PC-9 (cell line): ENCODE results near the gene PDLIM7. TPM values are rescaled to one million over a fixed set of nuclear protein-coding genes. Genes with fewer than 3 reads are reported as not detected.

ENCODE experiments used
- BruUV-seq: library from RNA; stranded (reverse); fragments of 400-500 nt; replicated peaks from 2 replicates; lab custom pipeline; 2021; lab: Mats Ljungman, UMichigan
- CTCF ChIA-PET: fragments of 300-600 bp; sonication (Branson Sonifier 250); formaldehyde crosslinking; loops from one replicate; lab custom pipeline; 2022; ENCODE audit warnings: antibody characterized with exemption; lab: Charles Lee
- POLR2A ChIA-PET: fragments of 300-600 bp; sonication (Branson Sonifier 250); formaldehyde crosslinking; loops from one replicate; lab custom pipeline; 2022; ENCODE audit warnings: antibody characterized with exemption; ENCODE audit not compliant: unreplicated experiment; lab: Charles Lee
- DNase-seq, 2 experiments: peaks; one replicate each; pipeline versions ENCODE4 v3.0.0 to v3.0.0-alpha.2; 2015 to 2022; ENCODE audit warnings: mixed read lengths in 1 of 2
- H2AFZ ChIP-seq: fragments of 200-600 bp; sonication (generic); 2 replicates; pipeline ENCODE4 v1.8.1; 2017; ENCODE audit warnings: antibody characterized with exemption
- H3F3A ChIP-seq: fragments of 200-600 bp; sonication (generic); 2 replicates; pipeline ENCODE4 v1.8.1; 2017; ENCODE audit warnings: antibody characterized with exemption, mild to moderate bottlenecking, low read depth; ENCODE audit not compliant: insufficient read depth
- H3K27ac ChIP-seq: fragments of 200-600 bp; sonication (generic); 2 replicates; pipeline ENCODE4 v1.6.1; 2016; ENCODE audit warnings: mixed run types
- H3K27me3 ChIP-seq: fragments of 200-600 bp; sonication (generic); 2 replicates; pipeline ENCODE4 v1.6.1; 2016; ENCODE audit warnings: low read depth, mixed run types; ENCODE audit not compliant: insufficient read depth
- H3K36me3 ChIP-seq: fragments of 200-600 bp; sonication (generic); 2 replicates; pipeline ENCODE4 v1.6.1; 2016; ENCODE audit warnings: low read depth, mixed run types
- H3K4me1 ChIP-seq: fragments of 200-600 bp; sonication (generic); replicated peaks from 2 replicates; pipeline ENCODE4 v1.6.1; 2016; ENCODE audit warnings: mixed run types; ENCODE audit not compliant: insufficient read depth
- H3K4me2 ChIP-seq: fragments of 200-600 bp; sonication (generic); 2 replicates; pipeline ENCODE4 v1.6.1; 2017; ENCODE audit warnings: mixed run types
- H3K4me3 ChIP-seq: fragments of 200-600 bp; sonication (generic); 2 replicates; pipeline ENCODE4 v1.6.1; 2016; ENCODE audit warnings: mixed run types
- H3K79me2 ChIP-seq: fragments of 200-600 bp; sonication (generic); 2 replicates; pipeline ENCODE4 v1.6.1; 2017; ENCODE audit warnings: low read depth, mixed run types
- H3K9me2 ChIP-seq: fragments of 200-600 bp; sonication (generic); 2 replicates; pipeline ENCODE4 v1.8.1; 2017; ENCODE audit warnings: mild to moderate bottlenecking; ENCODE audit not compliant: insufficient read depth
- H3K9me3 ChIP-seq: fragments of 200-600 bp; sonication (generic); 2 replicates; pipeline ENCODE4 v1.8.1; 2016; ENCODE audit warnings: low read depth; ENCODE audit not compliant: insufficient read depth
- H4K20me1 ChIP-seq: fragments of 200-600 bp; sonication (generic); 2 replicates; pipeline ENCODE4 v1.8.1; 2017; ENCODE audit not compliant: insufficient read depth
- EZH2 ChIP-seq: fragments of 200-600 bp; sonication (generic); IDR thresholded peaks from 2 replicates; pipeline ENCODE4 v1.8.0; 2017; ENCODE audit warnings: antibody characterized with exemption, low read depth
- intact Hi-C: fragments of 100-400 bp; cut with micrococcal nuclease; formaldehyde crosslinking; loops from one replicate; pipeline ENCODE4 v1.10.0; 2022; ENCODE audit not compliant: unreplicated experiment
- total RNA-seq: library from RNA; stranded (reverse); gene quantifications from 2 replicates; pipeline ENCODE4 v1.2.3, GENCODE V29; 2021
- TF ChIP-seq, protein P1 (sequence below): fragments of 200-600 bp; sonication (generic); conservative IDR thresholded peaks from 2 replicates; pipeline ENCODE4 v1.6.1; 2017; ENCODE audit warnings: mixed run types, antibody characterized with exemption, mild to moderate bottlenecking, moderate library complexity

Gene PDLIM7
- total RNA-seq, 1 experiment from 2014 or later: 167 TPM

GRCh38 chr5:177494346-177495195 lies 2.8 kb downstream of the PDLIM7 start:
- H3K36me3 ChIP-seq: no peaks in the 10 kb centered on the region; the same call in 1 of the 2 replicates
- H4K20me1 ChIP-seq: no peaks in the 10 kb centered on the region
- POLR2A ChIA-PET: interaction anchor here (0.6 to 1.1 kb wide), 7 partner anchors 16 to 166 kb away, joined by 3 to 7 read pairs (median 3); no protein-coding TSS in a partner anchor
- H3K4me3 ChIP-seq: peak overlapping the region; percentile 55; the same call in 1 of the 2 replicates
- peak overlapping the region; percentile 82 for H3K4me2 ChIP-seq
- no peaks in the 10 kb centered on the region for H3K9me2 ChIP-seq
- BruUV-seq: no TSS peak
- peak overlapping the region; percentile 65 for H3K27ac ChIP-seq
- no peak overlapping the region for H2AFZ ChIP-seq
- intact Hi-C loops: loop anchor here (1.0 to 5.0 kb wide), 3 partner anchors 20 to 362 kb away; partner anchors contain the start of gene NSD1
- no peaks in the 10 kb centered on the region for H3K27me3 ChIP-seq
- H3K9me3 ChIP-seq: no peaks in the 10 kb centered on the region
- peaks cover 36% of the 10 kb centered on the region for H3K79me2 ChIP-seq
- TF ChIP-seq, protein P1, sequence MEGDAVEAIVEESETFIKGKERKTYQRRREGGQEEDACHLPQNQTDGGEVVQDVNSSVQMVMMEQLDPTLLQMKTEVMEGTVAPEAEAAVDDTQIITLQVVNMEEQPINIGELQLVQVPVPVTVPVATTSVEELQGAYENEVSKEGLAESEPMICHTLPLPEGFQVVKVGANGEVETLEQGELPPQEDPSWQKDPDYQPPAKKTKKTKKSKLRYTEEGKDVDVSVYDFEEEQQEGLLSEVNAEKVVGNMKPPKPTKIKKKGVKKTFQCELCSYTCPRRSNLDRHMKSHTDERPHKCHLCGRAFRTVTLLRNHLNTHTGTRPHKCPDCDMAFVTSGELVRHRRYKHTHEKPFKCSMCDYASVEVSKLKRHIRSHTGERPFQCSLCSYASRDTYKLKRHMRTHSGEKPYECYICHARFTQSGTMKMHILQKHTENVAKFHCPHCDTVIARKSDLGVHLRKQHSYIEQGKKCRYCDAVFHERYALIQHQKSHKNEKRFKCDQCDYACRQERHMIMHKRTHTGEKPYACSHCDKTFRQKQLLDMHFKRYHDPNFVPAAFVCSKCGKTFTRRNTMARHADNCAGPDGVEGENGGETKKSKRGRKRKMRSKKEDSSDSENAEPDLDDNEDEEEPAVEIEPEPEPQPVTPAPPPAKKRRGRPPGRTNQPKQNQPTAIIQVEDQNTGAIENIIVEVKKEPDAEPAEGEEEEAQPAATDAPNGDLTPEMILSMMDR: peak; percentile 34; the same call in 1 of the 2 replicates
- TF ChIP-seq EZH2: no peak
- CTCF ChIA-PET: interaction anchor here (0.8 to 1.7 kb wide), 3 partner anchors 12 to 124 kb away, joined by 3 to 6 read pairs (median 3); no protein-coding TSS in a partner anchor
- DNase-seq: peak; percentile 86 to 90
- peaks cover 41% of the 10 kb centered on the region for H3K4me1 ChIP-seq
- peaks cover 31% of the 10 kb centered on the region; the same call in 1 of the 2 replicates for H3F3A ChIP-seq

GRCh38 chr5:177493795-177494345 lies 3.5 kb downstream of the PDLIM7 start:
- Histone ChIP-seq H3K9me3 (no peaks in the 10 kb centered on the region), H3K4me1 (peaks cover 41% of the 10 kb centered on the region), H3K36me3 (peaks cover 4% of the 10 kb centered on the region; the same call in 1 of the 2 replicates), H4K20me1 (no peaks in the 10 kb centered on the region), H3K4me2 (peak overlapping the region; percentile 82), H3K79me2 (peaks cover 36% of the 10 kb centered on the region), H3K9me2 (no peaks in the 10 kb centered on the region), H2AFZ (no peak overlapping the region), H3K27ac (peak overlapping the region; percentile 65), H3K27me3 (no peaks in the 10 kb centered on the region), H3K4me3 (peak overlapping the region; percentile 3; the same call in 1 of the 2 replicates), H3F3A (peaks cover 31% of the 10 kb centered on the region; the same call in 1 of the 2 replicates)
- ChIA-PET CTCF (no interaction called here), POLR2A (interaction anchor here (0.7 to 1.1 kb wide), 2 partner anchors 22 to 68 kb away, joined by 3 to 4 read pairs; no protein-coding TSS in a partner anchor)
- TF ChIP-seq, protein P1: no peak
- TF ChIP-seq EZH2: no peak
- DNase-seq: no peak
- intact Hi-C loops: loop anchor here (1.0 to 2.0 kb wide), 2 partner anchors 19 to 23 kb away; no protein-coding TSS in a partner anchor
- BruUV-seq: TSS peak; percentile 2

DNA sequence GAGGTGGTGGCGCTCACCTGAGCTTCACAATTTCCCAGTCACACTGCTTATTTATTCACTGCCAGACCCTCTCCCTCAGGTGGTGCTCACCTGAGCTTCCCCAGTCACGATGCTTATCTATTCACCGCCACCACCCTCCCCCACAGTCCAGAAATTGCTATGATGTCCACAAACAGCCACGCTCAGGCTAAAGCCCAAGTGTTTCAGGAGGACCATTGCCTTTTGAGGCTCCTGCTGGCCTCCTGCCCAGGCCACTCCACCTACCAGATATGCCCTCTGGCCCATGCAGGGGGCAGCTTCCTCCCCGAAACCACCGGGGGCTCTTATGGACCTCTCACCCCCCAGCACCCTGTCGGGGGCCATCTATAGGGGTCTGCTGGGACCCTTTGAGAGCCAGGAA lies 4.6 kb downstream of the PDLIM7 start:
- no peak overlapping the region for H2AFZ ChIP-seq
- H3F3A ChIP-seq: peaks cover 31% of the 10 kb centered on the region; the same call in 1 of the 2 replicates
- DNase-seq: no peak
- H3K36me3 ChIP-seq: peaks cover 4% of the 10 kb centered on the region; the same call in 1 of the 2 replicates
- peak overlapping the region; percentile 82; the same call in 1 of the 2 replicates for H3K4me2 ChIP-seq
- peaks cover 36% of the 10 kb centered on the region for H3K4me1 ChIP-seq
- H3K9me2 ChIP-seq: no peaks in the 10 kb centered on the region
- no peaks in the 10 kb centered on the region for H3K9me3 ChIP-seq
- TF ChIP-seq, protein P1: no peak
- no peak for TF ChIP-seq EZH2
- no peak overlapping the region for H3K4me3 ChIP-seq
- no TSS peak for BruUV-seq
- CTCF ChIA-PET: no interaction called here
- H3K79me2 ChIP-seq: peaks cover 36% of the 10 kb centered on the region
- no peaks in the 10 kb centered on the region for H3K27me3 ChIP-seq
- H3K27ac ChIP-seq: peak overlapping the region; percentile 65
- H4K20me1 ChIP-seq: no peaks in the 10 kb centered on the region
- POLR2A ChIA-PET: interaction anchor here (1.1 kb wide), 1 partner anchor 67 kb away, joined by 4 read pairs; no protein-coding TSS in a partner anchor
- intact Hi-C loops: no loop called here
